ENCODE data around the gene ZCCHC10. TPM values are rescaled to one million over a fixed set of nuclear protein-coding genes. Genes with fewer than 3 reads are reported as not detected.
A peak's percentile ranks its signal among the peaks of the same experiment; 100 is the strongest.
"Not testable (repeated sequence)": the region's sequence is repeated elsewhere in the genome, so short reads cannot be mapped to it uniquely, and the experiment has no call there.

The ZCCHC10 gene
- total RNA-seq, 1 donor from 2014 or later = 32.2 TPM

DNA sequence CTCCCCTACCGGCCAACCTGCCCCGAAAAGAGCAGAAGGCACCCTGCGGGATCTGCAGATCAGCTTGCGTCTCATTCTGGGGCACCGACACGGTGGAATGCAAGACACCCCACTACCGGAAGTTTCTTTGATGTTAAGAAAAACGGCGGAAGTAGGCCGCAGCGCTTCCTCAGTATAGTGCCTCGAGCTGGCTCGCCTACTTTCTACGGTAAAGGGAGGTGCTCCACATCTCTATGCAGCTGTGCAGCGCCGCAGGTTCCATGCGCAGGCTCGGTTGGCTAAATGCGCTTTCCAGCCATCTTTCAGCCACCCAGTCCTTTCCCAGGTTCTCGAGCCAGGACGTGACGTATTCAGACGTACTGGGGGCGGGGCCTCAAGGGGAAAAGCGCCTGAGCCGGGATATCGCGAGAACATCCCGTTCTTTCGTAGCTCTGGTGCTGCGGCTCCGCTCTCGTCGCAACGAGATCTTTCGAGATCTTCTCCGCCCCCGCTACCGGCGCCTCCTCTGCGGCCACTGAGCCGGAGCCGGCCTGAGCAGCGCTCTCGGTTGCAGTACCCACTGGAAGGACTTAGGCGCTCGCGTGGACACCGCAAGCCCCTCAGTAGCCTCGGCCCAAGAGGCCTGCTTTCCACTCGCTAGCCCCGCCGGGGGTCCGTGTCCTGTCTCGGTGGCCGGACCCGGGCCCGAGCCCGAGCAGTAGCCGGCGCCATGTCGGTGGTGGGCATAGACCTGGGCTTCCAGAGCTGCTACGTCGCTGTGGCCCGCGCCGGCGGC lies 25.4 kb upstream of the ZCCHC10 start, which contains the start of gene HSPA4:
Gene HSPA4, plus strand, starts transcription at position 472 of the 775 bp plus-strand sequence. Its CDS starts 238 bp downstream, at position 710.
- peaks cover 25% of the 10 kb centered on the region for H3K4me1 Mint-ChIP-seq
- intact Hi-C loops (cut with micrococcal nuclease) = loop anchor here (1.0 to 10.0 kb wide), 8 partner anchors 25 to 1417 kb away; partner anchors contain the start of genes AFF4, GDF9, RAPGEF6 and SHROOM1

DNA sequence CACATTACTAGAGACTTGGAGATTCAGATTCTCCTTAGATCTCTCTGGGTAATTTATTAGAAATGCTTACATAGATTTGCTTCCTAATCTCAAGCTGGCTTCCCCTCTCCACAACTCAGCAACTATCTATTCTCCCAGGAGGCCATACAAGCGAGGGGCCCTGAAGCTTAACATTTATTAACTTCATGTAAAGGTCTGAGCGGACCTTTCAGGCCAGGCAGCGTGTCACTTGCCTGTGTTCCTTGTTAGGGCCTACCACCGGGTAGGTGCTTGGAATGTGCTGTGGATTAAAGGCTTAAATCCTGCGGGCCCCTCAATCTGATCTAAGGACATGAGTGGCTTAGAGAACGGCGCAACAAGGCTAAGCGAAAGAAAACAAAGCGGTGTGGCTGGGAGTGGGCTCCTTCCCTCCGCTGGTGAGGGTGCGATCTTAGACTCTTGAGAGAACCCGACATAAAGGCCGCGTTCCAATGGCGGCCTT lies 24.8 kb upstream of the ZCCHC10 start:
- DNase-seq = no peak
- no peaks in the 10 kb centered on the region for H3K9me3 Mint-ChIP-seq
- H3K4me1 Mint-ChIP-seq = peaks cover 23% of the 10 kb centered on the region
- H3K36me3 Mint-ChIP-seq (ENCODE audit: low read depth) = peaks cover 14% of the 10 kb centered on the region
- H3K4me3 Mint-ChIP-seq = peak overlapping the region; percentile 89
- peak overlapping the region; percentile 99 for H3K27ac Mint-ChIP-seq
- H3K27me3 Mint-ChIP-seq = peaks cover 2% of the 10 kb centered on the region
- intact Hi-C loops (cut with micrococcal nuclease) = loop anchor here (1.0 to 10.0 kb wide), 7 partner anchors 25 to 1416 kb away; partner anchors contain the start of genes AFF4, GDF9, RAPGEF6 and SHROOM1

More for the DNA sequence above, 25.4 kb upstream of the ZCCHC10 start, which contains the start of gene HSPA4:
- H3K36me3 Mint-ChIP-seq (ENCODE audit: low read depth) = peaks cover 14% of the 10 kb centered on the region
- peaks cover 2% of the 10 kb centered on the region for H3K27me3 Mint-ChIP-seq
- peak within 1 kb of the TSS; percentile 89 for H3K4me3 Mint-ChIP-seq
- DNase-seq = peak; percentile 99
- H3K9me3 Mint-ChIP-seq = no peaks in the 10 kb centered on the region
- peak within 1 kb of the TSS; percentile 99 for H3K27ac Mint-ChIP-seq

DNA sequence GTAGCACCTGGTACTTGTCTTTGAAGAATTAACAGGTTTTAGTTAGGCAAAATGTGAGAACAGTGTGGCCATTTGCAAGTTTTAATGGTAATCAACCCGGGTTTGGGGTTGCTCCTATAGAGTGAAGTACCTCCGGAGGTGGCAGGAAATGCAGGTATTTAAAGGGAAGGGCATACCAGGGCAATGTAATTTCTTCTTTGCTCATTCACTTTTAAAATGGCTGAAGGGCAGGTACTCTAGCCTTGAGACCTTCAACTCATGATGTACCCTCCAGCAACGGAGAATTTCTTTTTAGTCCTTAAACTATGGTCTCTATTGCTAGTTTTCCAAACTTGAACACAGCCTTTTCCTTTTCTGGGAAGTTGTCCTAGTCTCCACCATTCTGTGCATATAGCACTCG lies 24.2 kb upstream of the ZCCHC10 start:
- peaks cover 2% of the 10 kb centered on the region for H3K27me3 Mint-ChIP-seq
- no peaks in the 10 kb centered on the region for H3K9me3 Mint-ChIP-seq
- peak; percentile 63 for DNase-seq
- intact Hi-C loops (cut with micrococcal nuclease) = loop anchor here (5.0 to 10.0 kb wide), 4 partner anchors 218 to 1416 kb away; partner anchors contain the start of genes RAPGEF6, SHROOM1, SKP1 and UBE2B
- peaks cover 19% of the 10 kb centered on the region for H3K4me1 Mint-ChIP-seq
- H3K4me3 Mint-ChIP-seq = peak overlapping the region; percentile 89
- H3K36me3 Mint-ChIP-seq (ENCODE audit: low read depth) = peaks cover 13% of the 10 kb centered on the region
- H3K27ac Mint-ChIP-seq = peak overlapping the region; percentile 99

DNA sequence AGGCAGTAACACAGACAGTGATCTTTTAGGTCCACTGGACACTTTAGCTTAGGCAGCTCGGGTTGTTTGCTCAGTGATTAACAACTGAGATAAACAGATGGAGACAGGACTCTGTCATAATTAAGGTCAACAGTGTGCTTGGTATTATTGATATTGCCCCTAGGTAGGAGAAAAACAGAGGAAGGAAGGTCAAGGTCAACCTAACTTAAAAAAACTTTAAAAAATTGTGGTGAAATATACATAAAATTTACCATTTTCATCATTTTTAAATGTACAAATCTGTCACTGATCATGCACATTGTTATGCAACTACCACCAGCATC lies 23.3 kb upstream of the ZCCHC10 start:
- H3K36me3 Mint-ChIP-seq (ENCODE audit: low read depth) = peaks cover 10% of the 10 kb centered on the region
- H3K27me3 Mint-ChIP-seq = peaks cover 2% of the 10 kb centered on the region
- H3K4me3 Mint-ChIP-seq = peak overlapping the region; percentile 34
- no peak for DNase-seq
- H3K9me3 Mint-ChIP-seq = no peaks in the 10 kb centered on the region
- H3K4me1 Mint-ChIP-seq = peaks cover 16% of the 10 kb centered on the region
- H3K27ac Mint-ChIP-seq = peak overlapping the region; percentile 17
- intact Hi-C loops (cut with micrococcal nuclease) = loop anchor here (5.0 to 10.0 kb wide), 4 partner anchors 217 to 1415 kb away; partner anchors contain the start of genes RAPGEF6, SHROOM1, SKP1 and UBE2B

- Mint-ChIP-seq H3K9me3 (no peaks in the 10 kb centered on the region), H3K36me3 (ENCODE audit: low read depth) (peaks cover 10% of the 10 kb centered on the region), H3K4me1 (peaks cover 15% of the 10 kb centered on the region), H3K27me3 (peaks cover 2% of the 10 kb centered on the region), H3K27ac (peak overlapping the region; percentile 17), H3K4me3 (no peak overlapping the region)
- intact Hi-C loops (cut with micrococcal nuclease) = no loop called here
- DNase-seq = no peak
Measured at GRCh38 chr5:133048993-133049725, 22.8 kb upstream of the ZCCHC10 start.

GRCh38 chr5:133047404-133047803 lies 21.1 kb upstream of the ZCCHC10 start:
- intact Hi-C loops (cut with micrococcal nuclease) = no loop called here
- no peak for DNase-seq
- H3K27ac Mint-ChIP-seq = no peak overlapping the region
- peaks cover under 1% of the 10 kb centered on the region for H3K36me3 Mint-ChIP-seq (ENCODE audit: low read depth)
- peaks cover 2% of the 10 kb centered on the region for H3K27me3 Mint-ChIP-seq
- no peak overlapping the region for H3K4me3 Mint-ChIP-seq
- H3K4me1 Mint-ChIP-seq = peaks cover 17% of the 10 kb centered on the region
- no peaks in the 10 kb centered on the region for H3K9me3 Mint-ChIP-seq

DNA sequence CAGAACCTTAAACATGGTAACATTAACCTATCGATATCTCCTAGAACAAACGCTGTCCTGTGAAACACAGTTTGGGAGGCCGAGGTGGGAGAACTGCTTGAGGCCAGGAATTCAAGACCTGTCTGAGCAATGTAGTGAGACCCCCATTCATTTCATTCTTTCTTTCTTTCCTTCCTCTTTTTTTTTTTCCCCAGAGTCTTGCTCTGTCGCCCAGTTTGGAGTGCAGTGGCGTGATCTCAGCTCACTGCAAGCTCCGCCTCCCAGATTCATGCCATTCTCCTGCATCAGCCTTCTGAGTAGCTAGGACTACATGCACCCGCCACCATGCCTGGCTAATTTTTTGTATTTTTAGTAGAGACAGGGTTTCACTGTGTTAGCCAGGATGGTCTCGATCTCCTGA lies 20.2 kb upstream of the ZCCHC10 start:
- H3K27me3 Mint-ChIP-seq; H3K9me3 Mint-ChIP-seq; DNase-seq; H3K27ac Mint-ChIP-seq; intact Hi-C loops (cut with micrococcal nuclease); H3K36me3 Mint-ChIP-seq (ENCODE audit: low read depth); H3K4me3 Mint-ChIP-seq: not testable (repeated sequence)
- peaks cover 17% of the 10 kb centered on the region for H3K4me1 Mint-ChIP-seq

GRCh38 chr5:133041910-133042309 lies 15.6 kb upstream of the ZCCHC10 start:
- Mint-ChIP-seq H3K27ac (no peak overlapping the region), H3K4me3 (no peak overlapping the region), H3K36me3 (ENCODE audit: low read depth) (no peaks in the 10 kb centered on the region), H3K4me1 (peaks cover 2% of the 10 kb centered on the region), H3K27me3 (no peaks in the 10 kb centered on the region), H3K9me3 (no peaks in the 10 kb centered on the region)
- intact Hi-C loops (cut with micrococcal nuclease) = no loop called here
- no peak for DNase-seq

- H3K4me3 Mint-ChIP-seq = no peak overlapping the region
- no peaks in the 10 kb centered on the region for H3K36me3 Mint-ChIP-seq (ENCODE audit: low read depth)
- H3K27me3 Mint-ChIP-seq = peaks cover under 1% of the 10 kb centered on the region
- no peak for DNase-seq
- H3K9me3 Mint-ChIP-seq = no peaks in the 10 kb centered on the region
- peaks cover 2% of the 10 kb centered on the region for H3K4me1 Mint-ChIP-seq
- intact Hi-C loops (cut with micrococcal nuclease) = no loop called here
- no peak overlapping the region for H3K27ac Mint-ChIP-seq
Measured at GRCh38 chr5:133041157-133041784, 14.9 kb upstream of the ZCCHC10 start.

GRCh38 chr5:133036677-133037076 lies 10.3 kb upstream of the ZCCHC10 start:
- H3K27me3 Mint-ChIP-seq; H3K4me3 Mint-ChIP-seq; H3K27ac Mint-ChIP-seq; DNase-seq; H3K4me1 Mint-ChIP-seq; H3K36me3 Mint-ChIP-seq (ENCODE audit: low read depth); intact Hi-C loops (cut with micrococcal nuclease); H3K9me3 Mint-ChIP-seq: not testable (repeated sequence)

DNA sequence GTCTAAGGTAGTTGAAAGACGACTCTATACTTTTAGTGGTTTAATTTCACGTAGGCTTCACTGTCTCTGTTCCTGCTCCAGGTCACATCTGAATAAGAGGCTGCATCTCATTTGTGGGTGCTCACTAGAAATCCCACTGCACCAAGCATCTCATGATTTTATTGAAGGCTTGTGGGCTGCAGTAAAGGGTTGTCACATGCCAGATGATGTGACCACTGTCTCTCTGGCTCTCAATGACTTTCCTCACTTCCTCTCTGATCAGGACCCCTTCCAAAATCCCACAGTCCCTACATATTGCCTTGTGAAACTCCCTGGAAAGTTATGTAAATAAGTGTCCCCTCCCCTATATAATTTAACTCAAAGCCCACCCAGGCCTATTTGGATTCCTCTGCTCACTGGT lies 8.9 kb upstream of the ZCCHC10 start:
- peaks cover 4% of the 10 kb centered on the region for H3K4me1 Mint-ChIP-seq
- H3K9me3 Mint-ChIP-seq = no peaks in the 10 kb centered on the region
- no peak for DNase-seq

GRCh38 chr5:133034064-133034463 lies 7.7 kb upstream of the ZCCHC10 start:
- Mint-ChIP-seq H3K27ac (no peak overlapping the region), H3K36me3 (ENCODE audit: low read depth) (no peaks in the 10 kb centered on the region), H3K4me3 (no peak overlapping the region), H3K4me1 (peaks cover 4% of the 10 kb centered on the region), H3K27me3 (peaks cover 14% of the 10 kb centered on the region), H3K9me3 (no peaks in the 10 kb centered on the region)
- intact Hi-C loops (cut with micrococcal nuclease) = no loop called here
- DNase-seq = no peak

More for the DNA sequence above, 8.9 kb upstream of the ZCCHC10 start:
- Mint-ChIP-seq H3K4me3 (no peak overlapping the region), H3K27me3 (peaks cover 10% of the 10 kb centered on the region), H3K36me3 (ENCODE audit: low read depth) (no peaks in the 10 kb centered on the region), H3K27ac (no peak overlapping the region)
- intact Hi-C loops (cut with micrococcal nuclease) = no loop called here

GRCh38 chr5:133032852-133033742 lies 6.7 kb upstream of the ZCCHC10 start:
- H3K27ac Mint-ChIP-seq = no peak overlapping the region
- H3K27me3 Mint-ChIP-seq = peaks cover 14% of the 10 kb centered on the region
- peaks cover 4% of the 10 kb centered on the region for H3K4me1 Mint-ChIP-seq
- intact Hi-C loops (cut with micrococcal nuclease) = no loop called here
- no peak for DNase-seq
- no peak overlapping the region for H3K4me3 Mint-ChIP-seq
- H3K36me3 Mint-ChIP-seq (ENCODE audit: low read depth) = no peaks in the 10 kb centered on the region
- no peaks in the 10 kb centered on the region for H3K9me3 Mint-ChIP-seq

All from activated CD4-positive, alpha-beta T cell treated with anti-CD3 and anti-CD28 coated beads, Interleukin-2, amount 10 ng/mL, durations not matched to agents 24 days and 14 days (primary cell).